ENCODE results near the gene CCDC120. TPM values are rescaled to one million over a fixed set of nuclear protein-coding genes. Genes with fewer than 3 reads are reported as not detected.

Gene CCDC120
- total RNA-seq, 1 experiment from 2014 or later, result 11.0 TPM

DNA sequence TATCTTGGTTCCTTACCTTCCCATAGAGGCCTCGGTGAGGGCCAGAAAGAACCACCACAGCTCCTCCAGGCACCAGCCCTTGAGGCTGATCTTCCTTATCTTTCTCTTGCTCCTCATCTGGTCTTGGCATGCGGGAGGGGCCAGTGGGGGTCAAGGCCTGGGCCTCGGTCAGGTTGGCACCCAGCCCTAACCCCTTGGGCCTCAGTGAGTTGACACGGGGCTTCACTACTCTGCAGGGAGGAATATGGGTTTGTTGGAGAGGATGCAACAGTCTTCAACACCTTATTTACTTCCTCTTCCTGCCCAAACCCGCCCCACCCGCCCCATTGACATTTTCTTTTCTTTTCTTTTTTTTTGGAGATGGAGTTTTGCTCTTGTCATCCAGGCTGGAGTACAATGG, 58.8 kb downstream of the CCDC120 start:
- TF ChIP-seq SIN3A (IDR thresholded peaks at IDR 0.05; ENCODE audit: borderline replicate concordance, insufficient read depth, low read depth, low read length), result no peak
- TF ChIP-seq TCF7L2 (IDR thresholded peaks at IDR 0.05; ENCODE audit: low read depth, low read length), result no peak
- TF ChIP-seq, protein P1, sequence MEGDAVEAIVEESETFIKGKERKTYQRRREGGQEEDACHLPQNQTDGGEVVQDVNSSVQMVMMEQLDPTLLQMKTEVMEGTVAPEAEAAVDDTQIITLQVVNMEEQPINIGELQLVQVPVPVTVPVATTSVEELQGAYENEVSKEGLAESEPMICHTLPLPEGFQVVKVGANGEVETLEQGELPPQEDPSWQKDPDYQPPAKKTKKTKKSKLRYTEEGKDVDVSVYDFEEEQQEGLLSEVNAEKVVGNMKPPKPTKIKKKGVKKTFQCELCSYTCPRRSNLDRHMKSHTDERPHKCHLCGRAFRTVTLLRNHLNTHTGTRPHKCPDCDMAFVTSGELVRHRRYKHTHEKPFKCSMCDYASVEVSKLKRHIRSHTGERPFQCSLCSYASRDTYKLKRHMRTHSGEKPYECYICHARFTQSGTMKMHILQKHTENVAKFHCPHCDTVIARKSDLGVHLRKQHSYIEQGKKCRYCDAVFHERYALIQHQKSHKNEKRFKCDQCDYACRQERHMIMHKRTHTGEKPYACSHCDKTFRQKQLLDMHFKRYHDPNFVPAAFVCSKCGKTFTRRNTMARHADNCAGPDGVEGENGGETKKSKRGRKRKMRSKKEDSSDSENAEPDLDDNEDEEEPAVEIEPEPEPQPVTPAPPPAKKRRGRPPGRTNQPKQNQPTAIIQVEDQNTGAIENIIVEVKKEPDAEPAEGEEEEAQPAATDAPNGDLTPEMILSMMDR (IDR thresholded peaks at IDR 0.05), result no peak
- no peak for TF ChIP-seq POLR2AphosphoS5 (IDR thresholded peaks at IDR 0.05; ENCODE audit: low read depth, low read length)
- TF ChIP-seq, protein P2, sequence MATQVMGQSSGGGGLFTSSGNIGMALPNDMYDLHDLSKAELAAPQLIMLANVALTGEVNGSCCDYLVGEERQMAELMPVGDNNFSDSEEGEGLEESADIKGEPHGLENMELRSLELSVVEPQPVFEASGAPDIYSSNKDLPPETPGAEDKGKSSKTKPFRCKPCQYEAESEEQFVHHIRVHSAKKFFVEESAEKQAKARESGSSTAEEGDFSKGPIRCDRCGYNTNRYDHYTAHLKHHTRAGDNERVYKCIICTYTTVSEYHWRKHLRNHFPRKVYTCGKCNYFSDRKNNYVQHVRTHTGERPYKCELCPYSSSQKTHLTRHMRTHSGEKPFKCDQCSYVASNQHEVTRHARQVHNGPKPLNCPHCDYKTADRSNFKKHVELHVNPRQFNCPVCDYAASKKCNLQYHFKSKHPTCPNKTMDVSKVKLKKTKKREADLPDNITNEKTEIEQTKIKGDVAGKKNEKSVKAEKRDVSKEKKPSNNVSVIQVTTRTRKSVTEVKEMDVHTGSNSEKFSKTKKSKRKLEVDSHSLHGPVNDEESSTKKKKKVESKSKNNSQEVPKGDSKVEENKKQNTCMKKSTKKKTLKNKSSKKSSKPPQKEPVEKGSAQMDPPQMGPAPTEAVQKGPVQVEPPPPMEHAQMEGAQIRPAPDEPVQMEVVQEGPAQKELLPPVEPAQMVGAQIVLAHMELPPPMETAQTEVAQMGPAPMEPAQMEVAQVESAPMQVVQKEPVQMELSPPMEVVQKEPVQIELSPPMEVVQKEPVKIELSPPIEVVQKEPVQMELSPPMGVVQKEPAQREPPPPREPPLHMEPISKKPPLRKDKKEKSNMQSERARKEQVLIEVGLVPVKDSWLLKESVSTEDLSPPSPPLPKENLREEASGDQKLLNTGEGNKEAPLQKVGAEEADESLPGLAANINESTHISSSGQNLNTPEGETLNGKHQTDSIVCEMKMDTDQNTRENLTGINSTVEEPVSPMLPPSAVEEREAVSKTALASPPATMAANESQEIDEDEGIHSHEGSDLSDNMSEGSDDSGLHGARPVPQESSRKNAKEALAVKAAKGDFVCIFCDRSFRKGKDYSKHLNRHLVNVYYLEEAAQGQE (IDR thresholded peaks at IDR 0.05; ENCODE audit: insufficient read depth in 1 of 2, low read depth in 2 of 2, low read length in 1 of 2), result no peak
- BruUV-seq (replicated peaks), result no TSS peak
- H3K4me1 ChIP-seq (ENCODE audit: control insufficient read depth, insufficient read depth, low read length), result peaks cover 1% of the 10 kb centered on the region; the same call in 1 of the 2 replicates
- no peaks in the 10 kb centered on the region for H3K27me3 ChIP-seq (ENCODE audit: control insufficient read depth, insufficient read depth, low read length)
- intact Hi-C loops (cut with micrococcal nuclease; ENCODE audit: unreplicated experiment), result no loop called here
- ChIA-PET CTCF (no interaction called here), POLR2A (no interaction called here)
- DNase-seq (ENCODE audit: low read depth, low spot score) (no peak), ATAC-seq (no peak)
- H3K4me3 ChIP-seq (ENCODE audit: low read depth in 2 of 2, low read length in 2 of 2), result no peak overlapping the region
- H3K9me3 ChIP-seq (ENCODE audit: control insufficient read depth, insufficient read depth, low read depth, low read length), result no peaks in the 10 kb centered on the region
- no peak overlapping the region for H3K27ac ChIP-seq (ENCODE audit: low read length)
- H3K36me3 ChIP-seq (ENCODE audit: control insufficient read depth, insufficient read depth, low read length), result peaks cover 7% of the 10 kb centered on the region; the same call in 1 of the 2 replicates
- in situ Hi-C loops (cut with HindIII; ENCODE audit: low pct_unique_long_range_greater_than_20kb, low sequenced_read_pairs), result no loop called here

Other genes starting within 250 kb of the CCDC120 start
- gene ERAS, start 232.5 kb upstream of the CCDC120 start, total RNA-seq (2021; ENCODE audit: unreplicated experiment), result 0.23 TPM
- gene PCSK1N, start 223.4 kb upstream of the CCDC120 start, total RNA-seq (2021; ENCODE audit: unreplicated experiment), result 17.8 TPM
- 92.1 TPM for gene TIMM17B, start 161.2 kb upstream of the CCDC120 start, total RNA-seq (2021; ENCODE audit: unreplicated experiment)
- gene PQBP1, start 161.1 kb upstream of the CCDC120 start, total RNA-seq (2021; ENCODE audit: unreplicated experiment), result 136 TPM
- 72.4 TPM for gene SLC35A2, start 147.4 kb upstream of the CCDC120 start, total RNA-seq (2021; ENCODE audit: unreplicated experiment)
- gene PIM2, start 140.0 kb upstream of the CCDC120 start, total RNA-seq (2021; ENCODE audit: unreplicated experiment), result 52.6 TPM
- gene OTUD5, start 101.4 kb upstream of the CCDC120 start, total RNA-seq (2021; ENCODE audit: unreplicated experiment), result 59.5 TPM
- gene KCND1, start 87.2 kb upstream of the CCDC120 start, total RNA-seq (2021; ENCODE audit: unreplicated experiment), result 5.5 TPM
- 51.0 TPM for gene GRIPAP1, start 56.7 kb upstream of the CCDC120 start, total RNA-seq (2021; ENCODE audit: unreplicated experiment)
- 45.9 TPM for gene TFE3, start 15.6 kb upstream of the CCDC120 start, total RNA-seq (2021; ENCODE audit: unreplicated experiment)
- gene PRAF2, start 15.0 kb downstream of the CCDC120 start, total RNA-seq (2021; ENCODE audit: unreplicated experiment), result 36.3 TPM
- 49.3 TPM for gene WDR45, start 20.9 kb downstream of the CCDC120 start, total RNA-seq (2021; ENCODE audit: unreplicated experiment)
- 28.0 TPM for gene GPKOW, start 64.7 kb downstream of the CCDC120 start, total RNA-seq (2021; ENCODE audit: unreplicated experiment)
- gene MAGIX, start 103.8 kb downstream of the CCDC120 start, total RNA-seq (2021; ENCODE audit: unreplicated experiment), result 3.8 TPM
- 293 TPM for gene PLP2, start 112.9 kb downstream of the CCDC120 start, total RNA-seq (2021; ENCODE audit: unreplicated experiment)
- gene PRICKLE3, start 127.4 kb downstream of the CCDC120 start, total RNA-seq (2021; ENCODE audit: unreplicated experiment), result 40.1 TPM
- gene SYP, start 141.2 kb downstream of the CCDC120 start, total RNA-seq (2021; ENCODE audit: unreplicated experiment), result 12.4 TPM
- gene CACNA1F, start 174.3 kb downstream of the CCDC120 start, total RNA-seq (2021; ENCODE audit: unreplicated experiment), result not detected
- gene CCDC22, start 176.5 kb downstream of the CCDC120 start, total RNA-seq (2021; ENCODE audit: unreplicated experiment), result 22.8 TPM
- gene FOXP3, start 205.7 kb downstream of the CCDC120 start, total RNA-seq (2021; ENCODE audit: unreplicated experiment), result 0.26 TPM
- gene PPP1R3F, start 210.8 kb downstream of the CCDC120 start, total RNA-seq (2021; ENCODE audit: unreplicated experiment), result 8.3 TPM
- not detected for gene GAGE10, start 244.6 kb downstream of the CCDC120 start, total RNA-seq (2021; ENCODE audit: unreplicated experiment)

All from Panc1 (cell line).